RWPE2 (cell line): ENCODE measurements around the gene PPBP.

Source experiments
- ATAC-seq: fragments of 200-7000 bp; cut with Tn5 transposase; 3 replicates; pipeline ENCODE4 v1.9.1; 2021; ENCODE audit warnings: low read depth
- DNase-seq: peaks from one replicate; pipeline ENCODE4 v3.0.0-alpha.2; 2020; ENCODE audit warnings: low spot score
- H3K27ac ChIP-seq: fragments of 450-650 bp; 2 replicates; pipeline ENCODE4 v1.5.1; 2017; ENCODE audit warnings: mild to moderate bottlenecking; ENCODE audit not compliant: poor library complexity, severe bottlenecking
- H3K27me3 ChIP-seq: fragments of 250-450 bp; sonication (Bioruptor Pico); 2 replicates; pipeline ENCODE4 v1.5.1; 2021; ENCODE audit warnings: mild to moderate bottlenecking, moderate library complexity; ENCODE audit not compliant: insufficient read depth, poor library complexity, severe bottlenecking
- H3K36me3 ChIP-seq: fragments of 250-450 bp; sonication (Bioruptor Pico); 2 replicates; pipeline ENCODE4 v1.5.1; 2020; ENCODE audit warnings: low read depth, mild to moderate bottlenecking, moderate library complexity
- H3K4me1 ChIP-seq: fragments of 250-450 bp; sonication (Bioruptor Pico); 2 replicates; pipeline ENCODE4 v1.5.1; 2021; ENCODE audit warnings: mild to moderate bottlenecking, moderate library complexity; ENCODE audit not compliant: insufficient read depth, poor library complexity, severe bottlenecking
- H3K4me3 ChIP-seq: fragments of 250-450 bp; sonication (Bioruptor Pico); 2 replicates; pipeline ENCODE4 v1.5.1; 2021; ENCODE audit warnings: mild to moderate bottlenecking, moderate library complexity; ENCODE audit not compliant: severe bottlenecking
- H3K9me3 ChIP-seq: fragments of 250-450 bp; sonication (Bioruptor Pico); 2 replicates; pipeline ENCODE4 v1.5.1; 2021; ENCODE audit warnings: mild to moderate bottlenecking, moderate library complexity; ENCODE audit not compliant: severe bottlenecking
- TF ChIP-seq, protein P1 (sequence below): fragments of 450-650 bp; IDR thresholded peaks from one replicate; pipeline ENCODE4 v1.5.1; 2017; ENCODE audit warnings: mild to moderate bottlenecking, moderate library complexity; ENCODE audit not compliant: poor library complexity, severe bottlenecking

PPBP gene, protein sequence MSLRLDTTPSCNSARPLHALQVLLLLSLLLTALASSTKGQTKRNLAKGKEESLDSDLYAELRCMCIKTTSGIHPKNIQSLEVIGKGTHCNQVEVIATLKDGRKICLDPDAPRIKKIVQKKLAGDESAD

GRCh38 chr4:73988061-73988460 lies at the start of gene PPBP:
Gene PPBP, minus strand, starts transcription at chr4:73988190. Its CDS starts 87 bp downstream, at chr4:73988103.
- H3K4me3 ChIP-seq = no peak within 1 kb of the TSS
- H3K27me3 ChIP-seq = no peaks in the 10 kb centered on the region
- H3K4me1 ChIP-seq = peaks cover 3% of the 10 kb centered on the region
- no peaks in the 10 kb centered on the region for H3K36me3 ChIP-seq
- TF ChIP-seq, protein P1, sequence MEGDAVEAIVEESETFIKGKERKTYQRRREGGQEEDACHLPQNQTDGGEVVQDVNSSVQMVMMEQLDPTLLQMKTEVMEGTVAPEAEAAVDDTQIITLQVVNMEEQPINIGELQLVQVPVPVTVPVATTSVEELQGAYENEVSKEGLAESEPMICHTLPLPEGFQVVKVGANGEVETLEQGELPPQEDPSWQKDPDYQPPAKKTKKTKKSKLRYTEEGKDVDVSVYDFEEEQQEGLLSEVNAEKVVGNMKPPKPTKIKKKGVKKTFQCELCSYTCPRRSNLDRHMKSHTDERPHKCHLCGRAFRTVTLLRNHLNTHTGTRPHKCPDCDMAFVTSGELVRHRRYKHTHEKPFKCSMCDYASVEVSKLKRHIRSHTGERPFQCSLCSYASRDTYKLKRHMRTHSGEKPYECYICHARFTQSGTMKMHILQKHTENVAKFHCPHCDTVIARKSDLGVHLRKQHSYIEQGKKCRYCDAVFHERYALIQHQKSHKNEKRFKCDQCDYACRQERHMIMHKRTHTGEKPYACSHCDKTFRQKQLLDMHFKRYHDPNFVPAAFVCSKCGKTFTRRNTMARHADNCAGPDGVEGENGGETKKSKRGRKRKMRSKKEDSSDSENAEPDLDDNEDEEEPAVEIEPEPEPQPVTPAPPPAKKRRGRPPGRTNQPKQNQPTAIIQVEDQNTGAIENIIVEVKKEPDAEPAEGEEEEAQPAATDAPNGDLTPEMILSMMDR = no peak
- no peak within 1 kb of the TSS for H3K27ac ChIP-seq
- no peaks in the 10 kb centered on the region for H3K9me3 ChIP-seq
- DNase-seq (no peak), ATAC-seq (peak; percentile 41; the same call in 1 of the 3 replicates)

GRCh38 chr4:74037076-74037955 lies 49.3 kb upstream of the PPBP start:
- Histone ChIP-seq H3K9me3 (no peaks in the 10 kb centered on the region), H3K36me3 (peaks cover 20% of the 10 kb centered on the region), H3K27ac (peak overlapping the region; percentile 90), H3K4me3 (peak overlapping the region; percentile 77), H3K4me1 (peaks cover 33% of the 10 kb centered on the region), H3K27me3 (no peaks in the 10 kb centered on the region)
- ATAC-seq (no peak), DNase-seq (no peak)
- TF ChIP-seq, protein P1 = no peak

DNA sequence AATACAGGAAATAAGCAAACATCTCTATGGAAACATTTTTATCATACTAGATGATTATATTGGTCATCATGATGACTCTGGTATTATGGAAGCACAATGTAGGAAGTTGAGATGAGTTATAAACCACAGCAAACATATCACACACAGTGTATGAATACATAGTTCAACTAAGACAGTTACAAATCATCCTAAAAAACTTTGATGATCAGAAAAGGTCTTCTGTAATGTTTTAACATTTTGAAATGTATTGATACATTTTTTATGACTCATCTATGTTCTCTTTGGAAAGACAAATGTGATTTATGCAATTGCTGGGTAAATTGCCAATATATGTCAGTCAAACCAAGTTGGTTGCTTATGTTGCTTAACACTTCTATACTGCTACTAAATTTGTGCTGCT lies 45.7 kb upstream of the PPBP start:
- no peaks in the 10 kb centered on the region for H3K27me3 ChIP-seq
- H3K9me3 ChIP-seq = no peaks in the 10 kb centered on the region
- H3K36me3 ChIP-seq = peaks cover 20% of the 10 kb centered on the region
- ATAC-seq = peak; percentile 84
- no peak overlapping the region for H3K4me3 ChIP-seq
- TF ChIP-seq, protein P1 = no peak
- peaks cover 48% of the 10 kb centered on the region for H3K4me1 ChIP-seq
- DNase-seq = no peak
- H3K27ac ChIP-seq = peak overlapping the region; percentile 90

DNA sequence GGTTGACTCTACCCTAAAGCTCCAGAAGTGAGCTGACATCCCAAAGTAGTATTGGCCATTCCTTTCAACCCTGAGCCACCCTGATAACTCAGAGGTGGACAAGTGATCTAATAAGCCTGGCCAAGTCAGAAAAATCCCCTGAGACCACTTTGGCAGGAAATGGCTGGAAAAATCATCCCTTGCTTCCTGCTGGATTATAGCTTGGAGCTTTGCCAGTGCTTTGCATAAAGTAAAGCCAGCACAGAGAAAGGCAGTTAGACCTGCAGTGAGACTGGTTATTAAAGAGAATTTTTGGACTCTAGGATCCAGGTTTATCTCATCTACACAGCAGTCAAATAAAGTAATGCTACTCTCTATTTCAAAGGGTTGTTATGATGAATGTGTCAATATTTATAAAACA lies 44.1 kb upstream of the PPBP start:
- H3K9me3 ChIP-seq = peaks cover 2% of the 10 kb centered on the region
- TF ChIP-seq, protein P1 = no peak
- H3K36me3 ChIP-seq = peaks cover 12% of the 10 kb centered on the region
- H3K27me3 ChIP-seq = no peaks in the 10 kb centered on the region
- ATAC-seq = no peak
- no peak for DNase-seq
- H3K4me1 ChIP-seq = peaks cover 48% of the 10 kb centered on the region
- H3K4me3 ChIP-seq = no peak overlapping the region
- H3K27ac ChIP-seq = peak overlapping the region; percentile 90
